Keratinocyte (primary cell): Measurements from ENCODE around the gene GFOD1. TPM values are rescaled to one million over a fixed set of nuclear protein-coding genes. Genes with fewer than 3 reads are reported as not detected.

ENCODE experiments used
- DNase-seq: peaks from one replicate; pipeline ENCODE4 v3.0.0-alpha.2; 2011; ENCODE audit warnings: low read depth, missing footprints, low spot score
- FAIRE-seq: peaks from 2 replicates; lab custom pipeline; 2011; peaks lifted over from hg19 to GRCh38; lab: Jason Lieb, UNC
- H2AFZ ChIP-seq: 2 replicates; pipeline ENCODE4 v1.6.0; 2012; ENCODE audit warnings: low read length, control low read depth, inconsistent platforms; ENCODE audit not compliant: control insufficient read depth
- H3K27ac ChIP-seq: 2 replicates; pipeline ENCODE4 v1.5.1; 2011; ENCODE audit warnings: low read length; ENCODE audit not compliant: control insufficient read depth, insufficient read depth
- H3K27me3 ChIP-seq: 3 replicates; pipeline ENCODE4 v1.6.0; 2011; ENCODE audit warnings: low read length; ENCODE audit not compliant: control insufficient read depth, insufficient read depth; ENCODE audit errors: extremely low read depth
- H3K36me3 ChIP-seq, 2 experiments: 2 replicates in 1 of 2; 3 replicates in 1 of 2; pipeline ENCODE4 v1.5.1; 2011; ENCODE audit warnings: low read length in 2 of 2, mild to moderate bottlenecking in 1 of 2; ENCODE audit not compliant: control insufficient read depth in 2 of 2, insufficient read depth in 2 of 2; ENCODE audit errors: extremely low read depth in 1 of 2
- H3K4me1 ChIP-seq: 3 replicates; pipeline ENCODE4 v1.5.1; 2011; ENCODE audit warnings: low read length; ENCODE audit not compliant: control insufficient read depth, insufficient read depth; ENCODE audit errors: extremely low read depth
- H3K4me2 ChIP-seq: 3 replicates; pipeline ENCODE4 v1.6.0; 2011; ENCODE audit warnings: low read depth, low read length; ENCODE audit not compliant: control insufficient read depth, insufficient read depth; ENCODE audit errors: extremely low read depth
- H3K4me3 ChIP-seq, 3 experiments: fragments of 200-600 bp in 1 of 3; sonication (generic) in 1 of 3; 2 replicates in 2 of 3; 3 replicates in 1 of 3; pipeline ENCODE4 v1.5.1; 2011 to 2016; ENCODE audit warnings: low read length in 3 of 3, mild to moderate bottlenecking in 3 of 3, control low read depth in 2 of 3, inconsistent platforms in 1 of 3, low read depth in 1 of 3, mixed read lengths in 1 of 3, mixed run types in 1 of 3, moderate library complexity in 1 of 3; ENCODE audit not compliant: control insufficient read depth in 2 of 3, insufficient read depth in 2 of 3; ENCODE audit errors: extremely low read depth in 1 of 3
- H3K79me2 ChIP-seq: 2 replicates; pipeline ENCODE4 v1.6.0; 2012; ENCODE audit warnings: low read length; ENCODE audit not compliant: control insufficient read depth, insufficient read depth
- H3K9ac ChIP-seq: 3 replicates; pipeline ENCODE4 v1.6.0; 2011; ENCODE audit warnings: low read length; ENCODE audit not compliant: control insufficient read depth, insufficient read depth; ENCODE audit errors: extremely low read depth
- H3K9me1 ChIP-seq: 3 replicates; pipeline ENCODE4 v1.6.0; 2011; ENCODE audit warnings: low read length; ENCODE audit not compliant: control insufficient read depth, insufficient read depth; ENCODE audit errors: extremely low read depth
- H3K9me3 ChIP-seq: 2 replicates; pipeline ENCODE4 v1.5.1; 2012; ENCODE audit warnings: low read depth, low read length; ENCODE audit not compliant: control insufficient read depth
- H4K20me1 ChIP-seq: 3 replicates; pipeline ENCODE4 v1.6.0; 2011; ENCODE audit warnings: low read length; ENCODE audit not compliant: control insufficient read depth, insufficient read depth; ENCODE audit errors: extremely low read depth
- CTCF ChIP-seq, 3 experiments: IDR thresholded peaks in 1 of 3; conservative IDR thresholded peaks in 1 of 3; optimal IDR thresholded peaks in 1 of 3; 2 replicates in 2 of 3; 3 replicates in 1 of 3; pipeline versions ENCODE3 to v1.5.1; 2011; ENCODE audit warnings: low read length in 3 of 3, mild to moderate bottlenecking in 3 of 3, moderate library complexity in 2 of 3, control low read depth in 1 of 3, inconsistent platforms in 1 of 3; ENCODE audit not compliant: insufficient read depth in 2 of 3; ENCODE audit errors: extremely low read depth in 1 of 3
- EZH2 ChIP-seq: IDR thresholded peaks from one replicate; pipeline ENCODE4 v1.6.1; 2012; ENCODE audit warnings: inconsistent platforms, mild to moderate bottlenecking, low read length, moderate library complexity
- dilution Hi-C: fragments of 300-500 bp; cut with MboI; formaldehyde crosslinking; loops from one replicate; pipeline ENCODE4 v1.7.0; 2020; ENCODE audit warnings: low sequenced_read_pairs; ENCODE audit not compliant: extremely low pct_ligation_motif_present
- polyA plus RNA-seq, 5 experiments: library from polyadenylated mRNA; depleted of rRNA in 3 of 5; stranded (reverse) in 3 of 5; stranded (forward) in 1 of 5; unstranded in 1 of 5; fragments of >200 nt; gene quantifications; 1 replicate in 1 of 5; 2 replicates in 3 of 5; 3 replicates in 1 of 5; pipeline versions ENCODE4 v1.2.1 to v1.2.3, GENCODE V29; 2011 to 2012; ENCODE audit warnings: missing spikeins in 2 of 5, low read depth in 1 of 5, low replicate concordance in 1 of 5

GFOD1 gene
- polyA plus RNA-seq, 1 donor (not counting 4 experiments of a cell fraction or from before 2014, with no cell fraction given) = 7.2 TPM

GRCh38 chr6:13439644-13440043, 47.8 kb downstream of the GFOD1 start:
- Histone ChIP-seq H3K4me3 (no peak overlapping the region), H2AFZ (no peak overlapping the region), H3K27me3 (no peaks in the 10 kb centered on the region), H3K27ac (no peak overlapping the region), H3K9me1 (no peaks in the 10 kb centered on the region), H3K36me3 (no peaks in the 10 kb centered on the region), H4K20me1 (no peaks in the 10 kb centered on the region), H3K9ac (no peak overlapping the region), H3K9me3 (no peaks in the 10 kb centered on the region), H3K4me2 (no peak overlapping the region), H3K79me2 (peaks cover 27% of the 10 kb centered on the region), H3K4me1 (peaks cover 1% of the 10 kb centered on the region)
- FAIRE-seq (no peak), DNase-seq (no peak)
- no peak for TF ChIP-seq CTCF (optimal IDR thresholded peaks at IDR 0.05 in 1 of 3, IDR thresholded peaks at IDR 0.05 in 1 of 3, conservative IDR thresholded peaks at IDR 0.05 in 1 of 3; ENCODE audit: extremely low read depth in 1 of 3, insufficient read depth in 2 of 3, low read length in 3 of 3)
- TF ChIP-seq EZH2 = no peak
- dilution Hi-C loops = no loop called here

GRCh38 chr6:13438126-13438525, 49.3 kb downstream of the GFOD1 start:
- no peak for TF ChIP-seq EZH2
- no peak for TF ChIP-seq CTCF (optimal IDR thresholded peaks at IDR 0.05 in 1 of 3, IDR thresholded peaks at IDR 0.05 in 1 of 3, conservative IDR thresholded peaks at IDR 0.05 in 1 of 3; ENCODE audit: extremely low read depth in 1 of 3, insufficient read depth in 2 of 3, low read length in 3 of 3)
- Histone ChIP-seq H3K27ac (no peak overlapping the region), H3K36me3 (no peaks in the 10 kb centered on the region), H3K27me3 (no peaks in the 10 kb centered on the region), H4K20me1 (no peaks in the 10 kb centered on the region), H2AFZ (no peak overlapping the region), H3K9me1 (no peaks in the 10 kb centered on the region), H3K4me1 (no peaks in the 10 kb centered on the region), H3K4me2 (no peak overlapping the region), H3K9ac (no peak overlapping the region), H3K79me2 (peaks cover 29% of the 10 kb centered on the region), H3K4me3 (no peak overlapping the region), H3K9me3 (no peaks in the 10 kb centered on the region)
- FAIRE-seq (no peak), DNase-seq (no peak)
- dilution Hi-C loops = no loop called here
